Activated CD8-positive, alpha-beta memory T cell treated with anti-CD3 and anti-CD28 coated beads for 4 hours (primary cell): ENCODE results near the gene SIGLEC7.

Experiments
- DNase-seq, 2 donors: peaks; one replicate each; pipeline ENCODE4 v3.0.0-alpha.2; 2020; ENCODE audit warnings: low read depth in 2 of 2

SIGLEC7 gene

DNA sequence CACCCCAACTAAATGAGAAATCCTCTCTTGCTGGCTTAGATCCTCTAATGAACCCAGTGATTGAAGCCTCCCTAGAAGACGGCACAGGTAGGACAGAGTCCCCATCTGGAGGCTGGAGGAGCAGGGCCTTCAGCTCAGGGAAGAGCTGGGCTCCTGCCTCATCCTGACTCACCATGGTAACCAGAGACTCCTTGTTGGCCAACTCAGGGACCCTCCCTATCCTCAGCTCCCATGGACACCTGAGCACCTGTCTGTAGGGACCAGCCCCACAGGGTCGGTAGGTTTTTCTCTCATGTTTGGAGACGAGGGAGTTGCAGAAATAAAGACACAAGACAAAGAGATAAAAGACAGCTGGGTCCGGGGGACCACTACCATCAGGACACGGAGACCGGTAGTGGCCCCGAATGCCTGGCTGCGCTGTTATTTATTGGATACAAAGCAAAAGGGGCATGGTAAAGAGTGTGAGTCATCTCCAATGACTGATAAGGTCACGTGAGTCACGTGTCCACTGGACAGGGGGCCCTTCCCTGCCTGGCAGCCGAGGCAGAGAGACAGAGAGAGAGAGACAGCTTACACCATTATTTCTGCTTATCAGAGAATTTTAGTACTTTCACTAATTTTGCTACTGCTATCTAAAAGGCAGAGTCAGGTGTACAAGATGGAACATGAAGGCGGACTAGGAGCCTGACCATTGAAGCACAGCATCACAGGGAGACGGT is 26.6 kb downstream of the SIGLEC7 start:
- DNase-seq: no peak

- peak; percentile 25 to 31 for DNase-seq
Measured at GRCh38 chr19:51169283-51169918, 27.3 kb downstream of the SIGLEC7 start.

GRCh38 chr19:51172223-51172622 is 30.1 kb downstream of the SIGLEC7 start:
- no peak for DNase-seq

GRCh38 chr19:51173681-51174080 is 31.6 kb downstream of the SIGLEC7 start:
- no peak for DNase-seq

- no peak for DNase-seq
Measured at GRCh38 chr19:51179256-51179655, 37.2 kb downstream of the SIGLEC7 start.

DNA sequence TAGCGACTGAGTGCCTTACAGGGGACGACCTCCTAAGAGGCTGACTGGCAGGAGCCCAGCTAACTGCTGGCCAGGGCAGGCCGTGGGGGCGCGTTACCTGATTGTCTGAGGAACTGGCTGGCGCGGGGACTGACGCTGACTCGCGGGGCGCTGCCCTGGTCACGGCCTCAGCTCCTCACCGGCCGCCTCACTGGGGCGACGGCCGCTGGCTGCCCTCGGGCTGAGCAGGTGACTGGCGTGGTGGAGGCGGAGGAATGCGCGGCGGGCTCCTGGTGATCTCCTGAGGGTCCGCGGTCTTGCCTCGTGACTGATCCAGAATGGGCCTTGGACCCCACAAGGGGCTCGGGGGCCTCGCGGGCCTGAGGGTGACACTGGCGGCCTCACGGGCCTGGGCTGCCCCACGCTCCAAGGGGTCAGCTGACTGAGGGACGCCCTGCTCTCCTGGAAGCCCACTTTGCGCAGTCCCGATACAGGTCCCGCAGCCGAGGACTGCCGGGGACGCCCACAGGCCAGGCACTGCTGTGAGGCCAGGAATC is 39.3 kb downstream of the SIGLEC7 start:
- DNase-seq: no peak

DNA sequence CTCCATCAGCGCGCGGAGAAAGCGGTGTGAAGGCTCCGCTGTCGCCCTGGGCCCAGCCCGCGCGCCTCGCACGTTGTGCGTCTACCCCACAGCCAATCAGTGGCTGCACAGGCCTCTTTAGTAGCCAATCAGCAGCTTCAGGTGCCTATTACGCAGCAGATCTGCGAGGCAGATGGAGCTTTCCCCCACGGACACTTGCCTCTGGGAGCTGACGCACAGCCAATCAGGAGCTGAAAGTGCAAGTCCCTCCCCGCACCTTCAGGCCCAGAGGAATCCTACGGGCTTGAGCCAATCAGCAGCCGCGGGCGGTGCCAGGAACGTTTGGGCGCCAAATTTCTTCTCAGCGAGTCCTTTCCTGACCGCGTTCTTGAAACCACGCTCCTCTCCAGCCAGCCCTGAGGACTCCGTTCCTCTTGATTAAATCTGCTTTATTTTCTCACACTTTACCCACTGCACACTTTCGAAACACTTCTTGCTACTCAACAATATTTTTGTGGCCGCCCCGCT is 39.9 kb downstream of the SIGLEC7 start:
- no peak for DNase-seq

DNA sequence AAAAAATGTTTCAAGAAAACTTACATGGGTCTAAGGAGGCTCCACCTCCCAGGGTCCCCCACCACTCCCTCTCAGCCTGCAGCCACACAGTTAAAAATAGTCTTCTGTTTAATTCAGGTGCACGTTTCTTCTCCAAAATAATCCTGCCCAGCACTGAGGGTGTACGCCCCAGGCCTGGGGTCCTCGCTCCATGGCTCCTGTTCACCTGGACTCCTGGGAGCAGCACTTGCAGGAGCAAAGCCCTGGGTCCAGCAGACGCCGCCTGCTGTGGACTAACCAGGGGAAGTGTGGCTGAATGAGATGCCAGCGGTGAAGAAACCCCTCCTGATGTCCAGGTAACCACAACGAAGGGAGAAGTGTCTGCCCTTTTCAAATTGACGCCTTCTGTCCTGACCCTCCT is 41.5 kb downstream of the SIGLEC7 start:
- no peak for DNase-seq

- no peak for DNase-seq
Measured at GRCh38 chr19:51185069-51185867, 43.2 kb downstream of the SIGLEC7 start.

DNA sequence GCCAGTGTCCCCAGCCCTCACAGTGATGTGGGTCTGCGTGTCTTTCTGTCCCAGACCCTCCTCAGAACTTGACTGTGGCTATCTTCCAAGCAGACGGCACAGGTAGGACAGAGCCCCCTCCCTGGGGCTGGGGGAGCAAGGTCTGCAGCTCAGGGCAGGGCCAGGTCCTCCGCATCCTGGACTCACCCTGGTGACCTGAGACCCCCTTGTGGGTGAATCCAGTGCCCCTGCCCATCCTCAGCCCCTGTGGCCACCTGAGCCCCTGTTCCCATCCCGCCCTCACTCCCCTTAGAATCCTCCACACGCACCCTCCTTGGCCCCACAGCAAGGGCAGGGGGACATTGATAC is 43.7 kb downstream of the SIGLEC7 start:
- no peak for DNase-seq

- no peak for DNase-seq
Measured at GRCh38 chr19:51186323-51186722, 44.2 kb downstream of the SIGLEC7 start.

- no peak for DNase-seq
Measured at GRCh38 chr19:51187395-51188226, 45.5 kb downstream of the SIGLEC7 start.

GRCh38 chr19:51188227-51188559 is 46.1 kb downstream of the SIGLEC7 start:
- DNase-seq: no peak

DNA sequence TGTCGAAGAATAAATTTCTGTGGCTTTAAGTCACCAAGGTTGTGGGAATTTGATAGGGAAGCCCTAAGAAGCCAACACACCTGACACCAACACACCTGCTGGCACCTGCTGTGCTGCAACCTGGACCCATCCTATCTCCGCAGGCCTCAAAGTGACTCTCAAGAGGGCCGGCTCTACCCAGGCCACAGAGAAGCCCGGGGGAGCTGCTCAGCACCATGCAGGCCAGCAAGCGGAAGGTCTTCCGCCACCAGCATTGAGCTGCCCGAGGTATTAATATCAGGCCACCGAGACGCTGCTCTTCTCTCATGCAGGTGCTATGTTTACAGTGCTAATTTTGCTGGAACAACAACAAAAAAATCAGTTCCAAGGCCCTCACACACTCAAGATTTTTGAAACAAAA is 50.6 kb downstream of the SIGLEC7 start:
- DNase-seq: no peak

DNA sequence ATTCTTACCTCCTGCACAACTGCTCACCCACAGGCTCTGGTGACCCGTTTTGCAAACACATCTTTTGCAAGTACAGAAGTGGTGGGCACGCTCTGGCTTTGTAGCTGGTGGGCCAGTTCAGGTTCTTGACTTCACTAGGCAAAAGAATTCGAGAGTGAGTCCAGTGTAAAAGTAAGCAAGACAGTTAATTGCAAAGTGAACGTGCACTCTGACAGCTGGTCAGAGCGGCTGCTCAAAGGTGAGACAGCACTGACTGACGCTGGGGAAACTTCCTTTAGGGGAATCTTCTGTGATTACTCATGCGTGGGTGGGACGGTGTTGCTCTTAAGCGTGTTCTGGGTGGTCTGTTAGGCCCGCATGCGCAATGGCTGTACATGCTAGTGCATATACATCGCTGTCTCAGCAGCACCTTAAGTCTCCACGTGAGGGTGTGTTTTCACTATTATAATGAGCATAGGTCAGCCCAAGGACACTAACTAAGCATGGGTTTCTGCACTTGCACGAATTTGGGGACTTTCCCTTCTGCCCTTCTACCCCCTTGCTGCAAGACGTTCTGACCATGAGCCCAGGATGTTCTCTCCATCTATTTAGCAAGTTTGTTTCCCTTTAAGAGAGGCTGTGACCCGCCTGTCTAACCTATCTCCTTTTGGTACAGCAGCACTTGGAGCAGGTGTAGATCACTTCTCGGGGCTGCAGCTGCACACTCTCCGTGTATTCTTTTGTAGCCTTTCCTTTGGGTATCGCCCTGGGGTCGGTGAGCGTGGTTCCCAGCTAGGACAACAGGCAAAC is 52.6 kb downstream of the SIGLEC7 start:
- no peak for DNase-seq

DNA sequence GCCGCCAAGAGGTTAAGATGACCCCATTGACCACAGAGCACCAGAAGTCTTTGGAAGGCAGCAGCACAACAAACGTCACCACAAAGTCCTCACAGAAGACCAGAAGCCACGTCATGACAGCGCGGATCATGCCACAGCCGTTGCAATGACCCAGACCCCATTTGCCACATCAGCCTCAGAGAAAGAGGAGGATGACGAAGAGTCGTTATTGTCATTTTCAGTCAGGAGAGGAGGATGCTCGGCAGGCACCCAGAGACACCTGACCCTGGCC is 53.1 kb downstream of the SIGLEC7 start:
- no peak for DNase-seq

GRCh38 chr19:51195616-51196015 is 53.5 kb downstream of the SIGLEC7 start:
- no peak for DNase-seq

DNA sequence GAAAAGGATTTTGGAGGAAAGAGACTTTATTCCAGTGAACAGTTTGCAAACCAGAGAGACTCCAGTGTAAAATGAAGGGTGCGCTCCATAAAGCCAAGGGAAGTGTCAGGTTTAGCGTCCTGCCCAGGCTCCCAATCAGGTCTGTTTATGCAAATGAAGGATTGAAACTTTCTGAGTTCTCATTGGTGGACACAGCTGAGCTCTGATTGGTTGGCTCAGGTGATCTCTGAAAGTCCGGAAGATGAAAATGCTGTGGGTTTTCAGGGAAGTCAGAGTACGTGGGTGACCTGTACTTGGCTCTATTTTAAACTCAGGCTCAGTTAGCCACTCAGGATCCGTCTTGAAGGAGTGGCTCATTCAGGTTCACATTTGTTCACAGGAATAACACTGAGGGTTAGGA is 54.1 kb downstream of the SIGLEC7 start:
- no peak for DNase-seq

DNA sequence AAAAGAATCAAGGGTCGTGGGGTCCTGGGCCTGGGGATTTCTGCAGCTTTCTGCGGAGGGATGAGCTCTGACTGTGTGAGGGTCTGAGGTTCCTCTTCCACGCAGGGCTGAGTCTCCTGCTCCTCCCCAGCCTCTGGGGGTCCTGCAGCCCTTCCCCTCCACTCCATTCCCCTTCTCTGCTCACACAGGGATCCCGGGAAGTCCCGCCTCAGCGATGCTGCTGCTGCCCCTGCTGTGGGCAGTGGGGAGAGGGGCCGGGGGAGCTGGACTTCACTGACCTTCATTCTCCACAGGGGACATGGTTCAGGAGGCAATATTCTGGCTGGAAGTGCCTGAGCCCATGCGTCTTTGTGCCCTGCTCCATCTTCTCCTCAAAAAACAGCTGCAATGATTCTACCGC is 56.5 kb downstream of the SIGLEC7 start:
- no peak for DNase-seq

GRCh38 chr19:51200071-51200666 is 58.1 kb downstream of the SIGLEC7 start:
- no peak for DNase-seq

GRCh38 chr19:51201712-51202111 is 59.6 kb downstream of the SIGLEC7 start:
- no peak for DNase-seq
